Ammon's horn (tissue), 1 donor: ENCODE measurements around the gene BLVRB.
"Not testable (repeated sequence)": the region's sequence is repeated elsewhere in the genome, so short reads cannot be mapped to it uniquely, and the experiment has no call there.

Experiments
- DNase-seq: peaks from one replicate; pipeline ENCODE4 v3.0.0-alpha.2; 2016; ENCODE audit warnings: low spot score

Gene BLVRB

DNA sequence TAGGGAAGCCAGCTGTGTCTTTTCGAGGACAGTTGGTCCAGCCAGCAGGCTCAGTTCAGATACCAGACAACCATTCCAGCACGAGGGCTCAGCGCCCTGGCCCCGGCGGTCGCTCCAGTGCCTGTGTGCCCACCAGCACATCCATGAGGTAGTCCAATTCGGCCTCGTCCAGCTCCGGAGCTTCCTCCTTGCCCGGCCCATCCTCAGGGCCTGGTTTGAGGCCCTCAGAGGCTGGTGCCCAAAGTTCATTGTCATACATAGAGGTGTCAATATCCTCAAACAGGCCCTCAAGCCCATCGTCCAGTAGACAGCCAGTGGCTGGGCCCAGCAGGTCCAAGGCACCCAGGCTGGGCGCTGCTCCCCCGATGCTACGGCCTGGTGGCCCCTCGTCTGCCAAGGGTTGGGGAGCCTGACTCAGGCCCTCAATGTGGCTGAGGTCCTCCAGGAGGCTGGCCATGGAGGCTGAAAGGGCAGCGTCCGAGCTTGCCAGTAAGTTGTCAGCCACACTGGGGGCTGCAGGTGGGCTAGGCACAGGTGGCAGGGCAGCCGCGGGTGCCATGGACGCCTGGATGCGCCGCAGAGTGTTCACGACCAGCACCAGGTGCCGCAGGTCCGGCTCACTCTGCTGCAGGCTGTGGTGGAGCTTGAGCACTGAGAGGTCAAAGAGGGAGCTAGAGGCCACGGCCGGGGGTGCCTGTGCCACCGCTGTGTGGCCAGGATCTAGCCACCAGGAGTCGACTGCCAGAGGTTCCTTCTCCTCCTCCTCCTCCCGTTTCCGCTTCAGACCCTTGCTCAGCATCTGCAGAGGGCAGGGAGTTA lies 42.6 kb downstream of the BLVRB start:
- no peak for DNase-seq

DNA sequence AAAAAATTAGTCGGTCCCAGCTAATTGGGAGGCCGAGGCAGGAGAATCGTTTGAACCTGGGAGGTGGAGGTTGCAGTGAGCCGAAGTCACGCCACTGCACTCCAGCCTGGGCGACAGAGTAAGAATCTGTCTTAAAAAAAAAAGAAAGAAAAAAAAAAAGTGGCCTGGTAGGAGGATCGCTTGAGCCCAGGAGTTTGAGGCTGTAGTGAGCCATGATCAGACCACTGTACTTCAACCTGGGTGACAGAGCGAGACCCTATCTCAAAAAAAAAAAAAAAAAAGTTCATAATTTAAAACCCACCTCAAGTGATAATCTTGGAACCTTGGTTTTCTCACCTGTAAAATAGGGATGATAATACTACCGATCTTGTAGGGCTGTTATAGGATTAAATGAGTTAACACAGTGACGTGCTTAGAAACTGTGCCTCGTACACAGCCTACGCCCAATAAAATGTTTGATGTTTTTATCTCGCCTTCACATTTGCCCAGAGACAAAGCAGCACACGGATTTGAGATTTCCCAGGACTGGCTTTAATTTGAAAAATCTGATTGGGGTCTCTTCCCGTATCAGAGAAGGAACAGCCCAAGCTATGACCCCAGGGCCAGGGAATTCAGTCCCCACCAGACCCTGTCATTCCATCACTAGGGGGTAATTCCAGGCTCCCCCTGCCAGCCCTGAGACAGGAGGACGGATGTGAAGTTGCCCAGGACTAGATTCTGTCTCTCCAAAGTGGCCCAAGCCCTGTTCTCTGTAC lies 43.4 kb downstream of the BLVRB start:
- DNase-seq, result no peak

DNA sequence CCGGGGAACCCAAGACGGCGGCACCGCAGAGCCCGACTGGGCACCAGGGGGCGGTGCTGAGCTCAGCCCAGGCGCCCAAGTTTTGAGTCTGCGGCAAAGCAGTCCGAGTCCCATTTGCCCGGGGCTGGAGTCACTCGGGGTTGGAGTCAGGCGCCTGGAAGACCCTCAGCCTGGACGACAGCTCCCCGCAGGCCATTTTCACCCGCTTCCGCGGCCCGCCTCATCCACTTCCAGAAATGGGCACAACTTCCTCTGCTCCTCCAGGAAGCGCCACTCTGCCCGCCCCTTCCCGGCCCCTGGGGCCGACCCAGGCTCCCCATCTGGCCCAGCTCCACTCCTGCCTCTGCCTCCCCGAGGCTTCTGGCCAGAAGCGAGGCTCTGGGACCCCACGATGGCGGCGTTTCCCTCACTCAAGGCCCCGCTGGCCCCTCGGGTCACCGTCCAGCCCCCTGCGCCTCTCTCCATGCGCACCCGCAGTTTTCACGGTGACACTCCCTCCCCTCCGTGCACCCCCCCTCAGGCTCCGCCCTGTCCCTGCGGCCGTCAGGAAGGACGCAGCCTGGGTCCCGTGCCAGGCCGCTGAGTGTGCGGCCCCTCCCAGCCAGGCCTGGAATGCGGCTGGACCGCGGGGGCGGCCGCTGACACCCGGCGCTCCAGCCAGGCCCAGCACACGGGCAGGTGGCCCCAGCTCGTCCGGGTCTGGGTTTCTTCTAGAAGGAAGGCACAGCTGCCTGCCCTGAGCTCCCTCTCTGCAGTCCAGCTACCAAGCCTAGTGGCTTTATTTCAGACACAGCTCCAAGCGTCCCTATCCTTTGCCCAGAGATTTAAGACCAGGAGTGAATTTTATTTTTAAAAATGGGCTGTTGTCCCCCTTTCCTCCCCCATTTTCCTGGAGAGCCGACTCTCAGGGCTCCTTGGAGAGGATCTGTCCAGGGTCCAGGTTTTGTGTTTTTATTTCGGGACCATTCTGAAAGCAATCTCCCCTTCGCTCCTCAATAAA lies 44.5 kb downstream of the BLVRB start:
- DNase-seq, result peak; percentile 91

DNA sequence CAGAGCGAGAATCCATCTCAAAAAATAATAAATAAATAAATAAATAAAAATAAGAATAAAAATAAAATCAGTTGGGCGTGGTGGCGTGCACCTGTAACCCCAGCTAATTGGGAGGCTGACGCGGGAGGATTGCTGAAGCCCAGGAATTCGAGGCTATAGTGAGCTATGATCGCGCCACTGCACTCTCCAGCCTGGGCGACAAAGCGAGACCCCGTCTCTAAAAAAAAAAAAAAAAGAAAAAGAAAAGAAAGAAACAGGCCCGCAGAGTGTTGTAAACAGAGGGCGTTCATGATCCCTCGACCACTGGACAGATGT lies 45.1 kb downstream of the BLVRB start:
- DNase-seq, result no peak

DNA sequence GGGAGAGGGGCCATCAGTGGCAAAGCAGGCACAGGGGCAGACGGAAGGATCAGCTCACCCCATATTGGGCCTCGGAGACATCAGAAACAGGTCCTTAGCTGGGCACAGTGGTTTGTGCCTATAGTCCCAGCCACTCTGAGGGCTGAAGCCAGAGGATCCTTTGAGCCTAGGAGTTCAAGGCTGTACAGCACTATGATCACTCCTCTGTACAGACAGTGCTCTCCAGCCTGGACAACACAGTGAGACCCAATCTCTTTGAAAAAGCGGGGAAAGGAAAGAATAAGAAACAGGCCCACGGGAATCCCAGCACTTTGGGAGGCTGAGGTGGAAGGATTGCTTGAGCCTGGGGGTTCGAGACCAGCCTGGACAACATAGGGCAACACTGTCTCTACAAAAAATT lies 45.8 kb downstream of the BLVRB start:
- no peak for DNase-seq

DNA sequence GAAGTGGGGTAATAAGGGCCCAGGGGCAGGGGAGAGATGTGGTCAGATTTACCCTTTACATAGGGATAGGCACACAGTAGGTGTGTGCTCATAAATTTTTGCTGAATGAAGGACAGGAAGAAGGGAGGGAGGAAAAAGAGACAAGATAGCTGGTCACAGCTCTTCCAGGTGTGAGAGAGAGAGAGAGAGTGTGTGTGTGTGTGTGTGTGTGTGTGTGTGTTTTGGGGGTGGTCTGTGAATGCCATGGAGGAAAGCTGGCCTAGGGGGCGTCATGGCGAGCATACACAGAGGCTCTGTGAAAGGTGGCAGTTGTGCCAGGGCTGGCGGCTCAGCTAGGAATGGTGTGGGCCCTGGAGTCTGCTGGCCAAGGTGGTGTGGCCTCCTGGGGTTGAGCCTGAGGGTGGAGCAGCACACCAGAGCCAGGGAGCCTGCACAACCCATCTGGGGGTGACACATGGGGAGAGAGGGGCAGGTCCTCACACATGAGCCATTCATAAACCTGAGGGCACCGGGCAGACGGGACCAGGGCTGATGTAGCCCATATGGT lies 46.4 kb downstream of the BLVRB start:
- no peak for DNase-seq

GRCh38 chr19:40418040-40418439 lies 47.5 kb downstream of the BLVRB start:
- DNase-seq, result no peak

GRCh38 chr19:40417643-40417981 lies 47.9 kb downstream of the BLVRB start:
- no peak for DNase-seq

DNA sequence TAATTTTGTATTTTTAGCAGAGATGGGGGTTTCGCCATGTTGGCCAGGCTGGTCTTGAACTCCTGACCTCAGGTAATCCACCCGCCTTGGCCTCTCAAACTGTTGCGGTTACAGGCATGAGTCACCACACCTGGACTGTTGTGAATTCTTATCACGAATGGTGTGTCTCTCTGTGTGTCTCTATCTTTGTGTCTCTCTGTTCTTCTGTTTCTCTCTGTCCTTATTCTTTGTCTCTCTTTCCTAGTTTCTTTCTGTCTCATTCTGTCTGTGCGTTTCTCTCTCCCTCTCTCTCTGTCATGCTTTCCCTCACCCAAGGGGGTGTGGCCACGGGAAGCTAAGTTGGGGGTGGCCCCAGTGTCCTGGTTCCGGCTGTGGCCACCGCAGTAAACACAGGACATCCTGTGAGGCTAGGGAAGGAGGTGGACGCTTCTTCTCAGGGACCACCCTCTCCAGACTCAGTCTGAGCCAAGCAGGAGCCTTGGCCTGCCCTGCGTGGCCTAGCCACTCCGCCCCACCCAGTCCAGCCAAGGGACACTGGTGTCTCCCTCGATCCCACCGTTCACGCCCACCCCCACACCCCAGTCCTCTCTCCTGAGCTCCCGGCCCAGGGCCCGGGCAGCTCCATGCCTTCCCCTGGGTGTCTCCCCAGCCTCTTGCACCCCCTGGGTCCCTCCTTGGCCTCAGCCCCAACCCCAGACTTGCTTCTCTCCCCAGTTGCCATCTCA lies 48.5 kb downstream of the BLVRB start:
- DNase-seq, result no peak

- no peak for DNase-seq
These were observed 49.8 kb downstream of the BLVRB start for GRCh38 chr19:40415768-40416167.

- no peak for DNase-seq
These were observed 50.7 kb downstream of the BLVRB start for GRCh38 chr19:40414542-40415535.

DNA sequence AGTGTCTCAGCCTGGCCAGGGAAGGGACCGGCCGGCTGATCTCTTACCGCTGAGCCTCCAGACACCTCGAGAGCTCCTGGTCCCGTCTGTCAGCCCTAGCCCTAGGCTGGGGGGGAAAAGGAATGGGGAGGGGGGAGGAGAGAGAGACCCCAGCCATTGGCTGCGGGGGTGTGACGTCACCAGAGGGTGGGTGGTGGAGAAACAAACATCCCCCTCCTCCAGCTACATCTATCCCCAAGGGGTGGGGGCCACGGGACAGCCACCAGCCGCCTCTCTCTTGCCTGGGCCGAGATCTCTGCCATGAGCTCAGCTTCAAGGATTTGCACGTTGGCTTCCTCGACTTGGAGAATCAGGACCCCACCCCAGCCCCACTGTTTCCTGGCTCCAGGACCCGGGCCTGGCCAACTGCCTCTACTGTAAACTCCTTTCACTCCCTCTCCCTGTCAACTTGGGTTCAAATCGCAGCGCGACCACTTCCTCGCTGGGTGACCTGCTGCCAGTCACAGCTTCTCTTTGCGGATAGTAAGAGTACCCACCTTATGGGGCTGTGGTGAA lies 52.2 kb downstream of the BLVRB start, which contains the start of gene PRX:
Gene PRX (minus strand): TSS at position 88 of the 555 bp plus-strand sequence. CDS start 5,446 bp downstream, outside the sequence.
- no peak for DNase-seq

DNA sequence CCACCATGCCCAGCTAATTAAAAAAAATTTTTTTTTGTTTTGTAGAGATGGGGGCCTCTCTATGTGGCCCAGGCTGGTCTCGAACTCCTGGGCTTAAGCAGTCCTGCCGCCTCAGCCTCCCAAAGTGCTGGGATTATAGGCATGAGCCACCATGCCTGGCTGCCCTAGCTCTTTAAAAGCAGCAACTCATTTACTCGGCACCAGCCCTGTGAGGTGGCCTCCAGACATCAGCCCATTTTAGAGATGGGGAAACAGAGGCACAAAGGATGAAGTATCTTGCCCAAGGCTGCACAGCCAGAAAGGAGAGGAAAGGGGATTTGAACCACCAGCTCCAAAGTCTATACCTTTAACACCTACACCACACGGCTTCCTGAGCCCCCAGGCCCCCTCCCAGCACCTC lies 52.7 kb downstream of the BLVRB start:
- no peak for DNase-seq

DNA sequence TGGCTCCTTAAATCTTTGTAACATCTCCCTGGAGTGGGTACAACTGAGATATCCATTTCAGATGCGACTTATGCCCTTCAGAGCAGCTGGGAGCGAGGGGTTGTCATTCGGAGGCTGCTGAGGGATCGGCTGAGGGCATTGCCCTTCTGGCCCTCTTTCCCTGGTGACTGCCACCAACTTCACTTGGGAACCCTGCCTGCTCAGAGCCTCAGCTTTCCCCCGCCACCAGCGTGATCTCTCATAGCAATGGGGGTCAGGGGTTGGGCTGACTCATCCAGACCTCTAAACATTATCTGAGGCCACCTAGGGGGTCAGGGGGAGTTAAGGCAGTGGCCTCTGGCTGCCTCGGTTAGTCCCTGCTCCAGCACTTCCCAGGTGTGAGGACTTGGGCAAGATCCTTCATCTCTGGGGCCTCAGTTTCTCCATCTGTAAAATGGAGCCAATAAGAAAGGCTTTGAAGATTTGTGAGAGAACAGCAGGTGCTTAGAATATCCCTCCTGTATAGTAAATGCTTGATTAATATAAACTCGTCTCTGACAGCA lies 53.5 kb downstream of the BLVRB start:
- no peak for DNase-seq

DNA sequence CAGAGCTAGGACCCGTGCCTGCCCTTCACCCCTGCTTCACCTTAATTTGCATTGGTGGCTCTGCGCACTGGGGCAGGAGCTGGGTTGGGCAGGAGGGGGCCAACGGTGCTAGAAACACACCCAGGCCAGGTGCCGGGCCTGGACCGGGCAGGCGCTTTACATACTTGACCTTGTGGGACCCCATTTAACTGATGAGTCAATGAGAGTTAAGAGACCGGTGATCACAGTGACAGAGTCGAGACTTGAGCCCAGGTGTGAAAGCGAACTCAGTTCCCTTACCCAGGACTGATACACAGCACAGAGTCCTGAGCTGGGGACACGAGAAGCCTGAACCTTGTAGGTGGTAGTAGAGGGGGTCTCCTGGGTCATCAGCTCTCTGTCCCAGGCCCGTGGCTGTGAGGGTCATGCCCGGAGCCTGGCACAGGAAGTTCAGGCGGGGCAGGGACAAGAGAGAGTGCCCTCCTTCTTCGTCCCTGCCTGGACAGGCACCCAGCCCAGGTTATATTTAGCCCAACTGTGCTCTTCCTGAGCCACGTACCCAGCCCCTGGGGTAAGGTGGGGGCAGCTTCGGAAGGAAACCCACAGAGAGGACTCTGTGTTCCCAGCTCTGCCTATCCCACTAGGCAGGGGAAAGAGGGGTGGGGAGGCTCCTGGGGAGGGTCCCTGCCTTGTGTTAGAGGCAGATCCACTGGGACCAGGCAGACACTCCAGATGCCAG lies 54.3 kb downstream of the BLVRB start:
- no peak for DNase-seq

GRCh38 chr19:40410030-40410389 lies 55.5 kb downstream of the BLVRB start:
- DNase-seq, result no peak

DNA sequence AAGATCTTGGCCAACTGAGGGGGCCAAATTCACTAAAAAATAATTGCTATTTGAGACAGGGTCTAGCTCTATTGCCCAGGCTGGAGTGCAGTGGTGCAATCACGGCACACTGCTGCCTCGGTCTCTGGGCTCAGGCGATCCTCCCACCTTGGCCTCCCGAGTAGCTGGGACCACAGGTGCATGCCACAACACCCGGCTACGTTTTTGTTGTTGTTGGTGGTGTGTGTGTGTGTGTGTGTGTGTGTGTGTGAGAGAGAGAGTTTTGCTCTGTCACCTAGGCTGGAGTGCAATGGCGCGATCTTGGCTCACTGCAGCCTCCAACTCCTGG lies 57.0 kb downstream of the BLVRB start:
- not testable (repeated sequence) for DNase-seq

DNA sequence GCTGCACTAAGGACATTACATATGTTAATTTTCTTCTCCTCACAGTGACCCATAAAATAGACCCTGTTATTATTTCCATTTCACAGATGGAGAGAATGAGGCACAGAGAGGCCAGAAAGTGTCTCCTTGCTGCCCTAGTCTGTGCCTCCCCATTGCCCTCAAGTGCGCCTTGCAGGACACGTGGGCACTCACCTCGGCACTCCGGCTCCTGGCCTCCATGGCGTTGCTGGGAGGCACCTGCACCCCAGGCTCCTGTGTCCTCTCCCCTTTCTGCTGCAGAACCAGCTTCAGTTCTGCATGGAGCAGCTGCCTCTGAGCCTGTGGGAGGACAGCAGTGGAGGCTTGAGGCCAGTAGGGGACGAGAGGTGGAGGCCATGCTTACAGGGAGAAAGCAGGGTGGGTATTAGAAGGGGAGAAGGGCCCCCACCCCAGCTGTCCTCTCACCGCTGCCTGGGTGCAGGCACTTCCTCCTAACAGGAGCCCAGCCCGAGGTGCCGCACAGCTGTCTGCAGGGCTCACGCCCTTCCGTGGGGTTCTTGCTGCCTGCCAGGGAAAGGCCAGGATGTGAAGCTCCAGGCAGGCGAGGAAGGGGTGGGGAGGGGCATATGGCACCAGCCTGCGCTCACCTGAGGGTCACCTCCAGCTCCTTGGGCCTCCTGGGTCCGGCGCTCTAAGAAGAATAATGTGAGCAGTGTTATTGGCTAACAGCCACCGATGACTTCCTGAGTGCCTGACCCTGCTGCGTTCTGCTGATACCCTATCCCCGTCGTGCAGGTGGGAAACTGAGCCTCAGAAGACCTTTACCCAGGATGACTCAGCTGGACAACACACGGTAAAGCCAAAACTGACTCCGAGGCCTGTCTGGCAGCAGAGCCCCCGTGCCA lies 57.6 kb downstream of the BLVRB start:
- DNase-seq, result no peak
